GM21825 (cell line): Measurements from ENCODE around the gene OR3A1.
"Not testable (repeated sequence)": the region's sequence is repeated elsewhere in the genome, so short reads cannot be mapped to it uniquely, and the experiment has no call there.

Source experiments
- ATAC-seq: cut with Tn5 transposase; IDR thresholded peaks from one replicate; pipeline ENCODE4 v1.9.1; 2021; ENCODE audit warnings: mild to moderate bottlenecking, moderate library complexity; ENCODE audit not compliant: unreplicated experiment

The OR3A1 gene

DNA sequence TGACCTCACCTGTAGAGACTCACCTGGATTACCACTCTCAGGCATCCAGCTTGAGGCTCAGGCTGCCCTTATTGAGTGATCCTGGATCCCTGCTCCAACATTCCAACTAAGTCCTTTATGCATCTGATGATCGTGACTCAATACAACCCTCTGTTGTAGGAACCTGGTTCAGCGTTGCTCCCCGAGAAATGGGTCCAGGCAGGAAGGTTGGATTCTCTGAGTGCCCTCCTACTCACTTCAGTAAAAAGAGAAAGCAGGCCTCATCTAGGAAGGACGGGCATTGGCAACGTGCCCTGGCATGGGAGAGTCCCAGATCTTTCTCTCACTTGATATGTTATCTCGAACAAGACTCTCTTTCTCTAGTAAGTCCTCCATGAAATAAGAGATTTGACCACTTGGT, at the start of gene OR3A1:
OR3A1 (minus strand) TSS at position 101 of the 400 bp plus-strand sequence. CDS start 5,778 bp downstream, outside the sequence.
- no peak for ATAC-seq

DNA sequence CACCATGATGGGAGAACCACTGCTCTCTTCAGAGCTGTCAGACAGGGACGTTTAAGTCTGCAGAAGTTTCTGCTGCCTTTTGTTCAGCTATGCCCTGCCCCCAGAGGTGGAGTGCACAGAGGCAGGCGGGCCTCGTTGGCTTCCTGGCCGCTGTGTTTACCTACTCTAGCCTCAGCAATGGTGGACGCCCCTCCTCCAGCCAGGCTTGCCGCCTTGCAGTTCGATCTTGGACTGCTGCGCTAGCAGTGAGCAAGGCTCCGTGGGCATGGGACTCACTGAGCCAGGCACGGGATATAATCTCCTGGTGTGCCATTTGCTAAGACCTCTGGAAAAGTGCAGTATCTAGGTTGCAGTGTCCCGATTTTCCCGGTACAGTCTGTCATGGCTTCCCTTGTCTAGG, 44.6 kb upstream of the OR3A1 start:
- ATAC-seq = not testable (repeated sequence)

GRCh38 chr17:3335876-3336275, 37.7 kb upstream of the OR3A1 start:
- ATAC-seq = no peak

- ATAC-seq = no peak
Measured at GRCh38 chr17:3318336-3318735, 20.2 kb upstream of the OR3A1 start.

DNA sequence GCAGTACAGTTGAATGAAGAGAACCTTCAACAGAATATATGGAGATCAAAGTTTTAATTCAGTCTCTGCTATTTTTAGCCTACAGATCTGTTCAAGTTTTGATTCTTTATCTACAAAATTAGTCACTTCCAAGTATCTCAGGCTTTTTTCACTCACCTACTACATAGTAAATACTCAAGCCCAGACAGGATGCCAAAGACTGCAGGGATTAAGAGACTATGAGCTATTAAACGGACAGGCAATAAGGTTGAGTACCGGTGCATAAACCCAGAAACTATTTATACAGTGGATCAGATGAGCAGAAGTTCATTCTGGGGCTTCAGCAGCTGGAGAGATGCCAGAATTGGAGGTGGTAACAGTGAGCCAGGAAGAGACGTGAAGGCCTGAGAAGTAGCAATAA, 18.7 kb upstream of the OR3A1 start:
- no peak for ATAC-seq

- no peak for ATAC-seq
Measured at GRCh38 chr17:3308603-3309002, 10.4 kb upstream of the OR3A1 start.

DNA sequence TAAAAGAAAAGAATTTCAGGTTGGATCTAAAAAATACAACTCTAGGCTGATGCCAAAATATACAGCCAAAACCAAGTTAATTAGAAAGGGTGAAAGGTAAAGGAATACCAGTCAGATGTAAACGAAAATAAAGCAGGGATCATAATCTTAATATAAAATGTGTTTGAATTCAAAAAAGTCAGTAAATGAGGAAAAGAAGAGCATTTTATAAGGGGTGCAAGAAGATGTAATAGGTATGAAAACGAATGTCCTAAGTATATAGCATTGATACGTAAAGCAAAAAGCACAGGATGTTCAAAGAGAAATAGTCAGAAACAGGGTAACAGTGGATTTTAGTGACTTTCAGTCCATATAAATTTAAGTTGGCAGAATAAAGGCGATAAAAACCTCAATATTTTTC, 2.5 kb downstream of the OR3A1 start:
- ATAC-seq = no peak

DNA sequence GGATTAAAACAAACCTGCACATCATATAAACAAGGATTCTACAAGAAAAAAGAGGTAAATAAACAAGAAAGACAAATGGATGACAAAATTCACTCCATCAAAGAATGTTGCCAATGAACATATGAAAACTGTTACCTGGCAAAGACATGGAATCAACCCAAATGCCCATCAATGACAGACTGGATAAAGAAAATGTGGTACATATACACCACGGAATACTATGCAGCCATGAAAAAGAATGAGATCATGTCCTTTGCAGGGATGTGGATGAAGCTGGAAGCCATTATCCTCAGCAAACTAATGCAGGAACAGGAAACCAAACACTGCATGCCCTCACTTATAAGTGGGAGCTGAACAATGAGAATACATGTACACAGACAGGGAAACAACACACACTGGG, 4.6 kb downstream of the OR3A1 start:
- not testable (repeated sequence) for ATAC-seq

DNA sequence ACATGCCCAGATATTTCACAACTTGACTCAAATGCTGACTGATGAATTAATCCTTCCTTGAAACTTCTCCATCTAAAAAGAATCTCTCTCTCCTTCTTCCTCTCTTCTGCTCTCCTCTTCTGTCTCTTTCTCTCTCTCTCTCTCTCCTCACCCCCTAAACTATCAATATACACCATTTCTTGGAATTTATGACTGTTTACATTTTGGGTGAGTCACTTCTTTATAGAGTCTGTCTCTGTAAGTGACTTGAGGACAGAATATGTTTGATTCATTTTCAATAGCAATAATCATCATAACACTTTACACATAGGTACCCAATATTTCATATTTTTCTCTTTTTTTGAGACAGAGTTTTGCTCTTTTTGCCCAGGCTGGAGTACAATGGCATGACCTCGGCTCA, 15.3 kb downstream of the OR3A1 start:
- ATAC-seq = no peak

GRCh38 chr17:3276126-3276525, 22.0 kb downstream of the OR3A1 start:
- ATAC-seq = no peak

GRCh38 chr17:3271072-3271848, 26.9 kb downstream of the OR3A1 start:
- ATAC-seq = no peak

GRCh38 chr17:3260600-3260999, 37.6 kb downstream of the OR3A1 start:
- no peak for ATAC-seq

GRCh38 chr17:3260163-3260562, 38.0 kb downstream of the OR3A1 start:
- ATAC-seq = no peak

DNA sequence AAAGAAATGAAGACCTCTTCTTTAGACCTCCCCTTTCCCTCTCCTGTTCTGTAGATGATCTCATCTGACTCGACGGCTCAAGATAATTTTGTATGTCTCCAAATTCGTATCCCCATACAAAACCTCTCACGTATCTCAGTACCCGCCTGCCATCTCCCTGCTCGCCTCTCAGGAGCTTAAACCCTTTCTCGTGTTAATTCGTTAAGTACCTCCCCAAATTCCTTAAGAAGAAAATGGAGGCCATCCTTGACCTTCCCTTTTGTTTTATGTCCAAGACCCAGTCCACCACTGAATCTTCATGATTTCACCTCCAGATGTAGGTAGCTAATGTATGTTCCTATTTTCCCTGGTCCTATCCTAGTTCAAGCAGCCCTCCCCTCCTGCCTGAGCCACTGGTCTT, 41.6 kb downstream of the OR3A1 start:
- no peak for ATAC-seq

DNA sequence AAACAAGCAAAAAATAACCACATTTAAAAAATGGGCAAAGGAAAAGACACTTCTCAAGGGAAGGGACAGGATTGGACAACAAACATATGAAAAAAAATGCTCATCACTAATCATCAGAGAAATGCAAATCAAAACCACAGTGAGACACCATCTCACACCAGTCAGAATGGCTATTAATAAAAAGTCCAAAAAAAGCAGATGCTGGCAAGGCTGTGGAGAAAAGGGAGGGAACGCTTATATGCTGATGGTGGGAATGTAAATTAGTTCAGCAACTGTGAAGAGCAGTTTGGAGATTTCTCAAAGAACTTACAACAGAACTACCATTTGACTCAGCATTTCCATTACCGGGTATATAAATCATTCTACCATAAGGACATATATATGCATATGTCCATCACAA, 49.1 kb downstream of the OR3A1 start:
- not testable (repeated sequence) for ATAC-seq

- ATAC-seq = not testable (repeated sequence)
Measured at GRCh38 chr17:3244841-3245240, 53.3 kb downstream of the OR3A1 start.

DNA sequence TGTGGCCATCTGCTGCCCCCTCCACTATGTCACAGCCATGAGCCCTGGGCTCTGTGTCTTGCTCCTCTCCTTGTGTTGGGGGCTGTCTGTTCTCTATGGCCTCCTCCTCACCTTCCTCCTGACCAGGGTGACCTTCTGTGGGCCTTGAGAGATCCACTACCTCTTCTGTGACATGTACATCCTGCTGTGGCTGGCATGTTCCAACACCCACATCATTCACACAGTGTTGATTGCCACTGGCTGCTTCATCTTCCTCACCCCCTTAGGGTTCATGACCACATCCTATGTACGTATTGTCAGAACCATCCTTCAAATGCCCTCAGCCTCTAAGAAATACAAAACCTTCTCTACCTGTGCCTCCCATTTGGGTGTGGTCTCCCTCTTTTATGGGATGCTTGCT, 57.1 kb downstream of the OR3A1 start:
- not testable (repeated sequence) for ATAC-seq
